ENCODE results near the gene RNF115.

DNA sequence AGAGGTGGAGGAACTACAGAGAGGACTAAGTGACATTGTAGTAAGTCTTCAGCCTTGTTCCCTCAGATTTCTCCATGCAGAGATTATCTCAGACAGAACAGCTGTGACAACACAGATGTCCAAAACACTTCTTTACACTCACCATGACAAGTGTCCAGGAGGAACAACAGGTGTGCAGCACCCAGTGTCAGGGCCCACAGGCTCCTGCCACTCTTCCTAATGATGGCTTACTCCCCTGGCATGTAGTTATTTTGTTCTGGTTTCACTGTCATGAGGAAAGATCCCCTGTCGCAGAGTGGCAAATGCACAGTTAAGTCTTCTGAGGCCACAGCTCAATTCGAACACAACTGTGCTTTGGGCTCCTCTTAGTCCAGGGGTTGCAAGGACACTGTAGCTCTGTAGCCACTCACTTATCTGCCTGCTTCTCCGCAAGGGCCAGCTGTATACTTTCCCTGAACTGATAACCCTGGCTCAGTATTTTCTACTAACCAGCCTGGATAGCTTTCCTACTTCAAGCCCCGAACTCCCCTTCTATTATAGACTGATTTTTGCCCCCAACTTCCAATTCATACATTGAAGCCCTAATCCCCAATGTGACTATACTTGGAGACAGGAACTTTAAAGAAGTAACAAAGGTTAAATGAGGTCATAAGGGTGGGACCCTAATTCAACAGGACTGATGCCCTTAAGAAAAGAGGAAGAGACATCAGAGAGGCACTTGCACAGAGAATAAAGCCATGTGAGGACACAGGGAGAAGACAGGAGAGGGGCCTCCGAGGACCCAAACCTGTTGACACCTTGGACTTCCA, 127.9 kb downstream of the RNF115 start:
- TF ChIP-seq, protein P1, sequence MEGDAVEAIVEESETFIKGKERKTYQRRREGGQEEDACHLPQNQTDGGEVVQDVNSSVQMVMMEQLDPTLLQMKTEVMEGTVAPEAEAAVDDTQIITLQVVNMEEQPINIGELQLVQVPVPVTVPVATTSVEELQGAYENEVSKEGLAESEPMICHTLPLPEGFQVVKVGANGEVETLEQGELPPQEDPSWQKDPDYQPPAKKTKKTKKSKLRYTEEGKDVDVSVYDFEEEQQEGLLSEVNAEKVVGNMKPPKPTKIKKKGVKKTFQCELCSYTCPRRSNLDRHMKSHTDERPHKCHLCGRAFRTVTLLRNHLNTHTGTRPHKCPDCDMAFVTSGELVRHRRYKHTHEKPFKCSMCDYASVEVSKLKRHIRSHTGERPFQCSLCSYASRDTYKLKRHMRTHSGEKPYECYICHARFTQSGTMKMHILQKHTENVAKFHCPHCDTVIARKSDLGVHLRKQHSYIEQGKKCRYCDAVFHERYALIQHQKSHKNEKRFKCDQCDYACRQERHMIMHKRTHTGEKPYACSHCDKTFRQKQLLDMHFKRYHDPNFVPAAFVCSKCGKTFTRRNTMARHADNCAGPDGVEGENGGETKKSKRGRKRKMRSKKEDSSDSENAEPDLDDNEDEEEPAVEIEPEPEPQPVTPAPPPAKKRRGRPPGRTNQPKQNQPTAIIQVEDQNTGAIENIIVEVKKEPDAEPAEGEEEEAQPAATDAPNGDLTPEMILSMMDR (IDR thresholded peaks at IDR 0.05 in 2 of 3, conservative IDR thresholded peaks at IDR 0.05 in 1 of 3; ENCODE audit: borderline replicate concordance in 1 of 3, insufficient read depth in 1 of 3, low read depth in 2 of 3, low read length in 2 of 3): no peak
- no peak for TF ChIP-seq CEBPB (IDR thresholded peaks at IDR 0.05; ENCODE audit: low read depth)
- TF ChIP-seq JUND (IDR thresholded peaks at IDR 0.05): no peak
- TF ChIP-seq EGR1 (IDR thresholded peaks at IDR 0.05; ENCODE audit: low read depth): no peak
- TF ChIP-seq POLR2AphosphoS5 (IDR thresholded peaks at IDR 0.05; ENCODE audit: low read depth, low read length): no peak
- TF ChIP-seq YY1 (IDR thresholded peaks at IDR 0.05; ENCODE audit: extremely low read depth, insufficient replicate concordance, low read depth, low read length): no peak
- TF ChIP-seq POLR2A (IDR thresholded peaks at IDR 0.05; ENCODE audit: borderline replicate concordance, extremely low read depth, insufficient read depth, insufficient read length): no peak
- TF ChIP-seq MAX (IDR thresholded peaks at IDR 0.05): no peak
- TF ChIP-seq EZH2 (IDR thresholded peaks at IDR 0.05): no peak
- no peak for TF ChIP-seq SP1 (IDR thresholded peaks at IDR 0.05; ENCODE audit: low read depth)
- TF ChIP-seq RAD21 (IDR thresholded peaks at IDR 0.05; ENCODE audit: low read depth): no peak
- no peak for TF ChIP-seq ATF3 (IDR thresholded peaks at IDR 0.05)
- no peak for TF ChIP-seq ZFX (IDR thresholded peaks at IDR 0.05)

Measured in HCT116 (cell line).